K562 (cell line): ENCODE results near the gene PPIE. TPM values are rescaled to one million over a fixed set of nuclear protein-coding genes. Genes with fewer than 3 reads are reported as not detected.

Experiments
- ATAC-seq: fragments of 200-7000 bp; cut with Tn5 transposase; 3 replicates; pipeline ENCODE4 v1.9.1; 2020; ENCODE audit warnings: moderate library complexity
- BruUV-seq: library from RNA; stranded (reverse); fragments of 400-500 nt; replicated peaks from 2 replicates; lab custom pipeline; 2021; lab: Mats Ljungman, UMichigan
- CTCF ChIA-PET: fragments of 300-600 bp; formaldehyde crosslinking; extraction: SDS; loops from one replicate; lab custom pipeline; 2021; ENCODE audit warnings: low intra/inter-chr PET ratio; lab: Yijun Ruan, JAX
- POLR2A ChIA-PET: fragments of 300-600, 350-650 bp; sonication (Branson Sonifier 250); formaldehyde crosslinking; extraction: SDS; loops from one replicate; lab custom pipeline; 2021; ENCODE audit warnings: antibody characterized with exemption, inconsistent platforms; lab: Yijun Ruan, JAX
- DNase-seq, 4 experiments: peaks; one replicate each; pipeline versions ENCODE4 v3.0.0 to v3.0.0-alpha.2; 2011 to 2018; ENCODE audit warnings: low spot score in 3 of 4, mixed read lengths in 3 of 4; ENCODE audit errors: extremely low read depth in 1 of 4
- FAIRE-seq: peaks from 2 replicates; lab custom pipeline; 2011; peaks lifted over from hg19 to GRCh38; lab: Jason Lieb, UNC
- H2AFZ ChIP-seq: 2 replicates; pipeline ENCODE4 v1.6.0; 2011; ENCODE audit warnings: low read depth, low read length, control low read depth, inconsistent platforms
- H3K27ac ChIP-seq: fragments of 200-600 bp; 3 replicates; pipeline ENCODE4 v1.8.0; 2011; ENCODE audit warnings: low read depth, mild to moderate bottlenecking, control low read depth, inconsistent platforms, low read length, moderate library complexity, mixed read lengths; ENCODE audit errors: extremely low read depth
- H3K27me3 ChIP-seq, 2 experiments: fragments of 300-600 bp in 1 of 2; 2 replicates in 1 of 2; 3 replicates in 1 of 2; pipeline versions ENCODE4 v1.6.0 to v1.8.0; 2011; ENCODE audit warnings: inconsistent platforms in 2 of 2, low read length in 2 of 2, mild to moderate bottlenecking in 1 of 2, mixed read lengths in 1 of 2, moderate library complexity in 1 of 2; ENCODE audit not compliant: control insufficient read depth in 2 of 2, insufficient read depth in 2 of 2
- H3K36me3 ChIP-seq: fragments of 300-600 bp; 3 replicates; pipeline ENCODE4 v1.8.0; 2011; ENCODE audit warnings: mild to moderate bottlenecking, low read length, inconsistent platforms; ENCODE audit not compliant: control insufficient read depth, insufficient read depth
- H3K4me1 ChIP-seq, 2 experiments: fragments of 200-600 bp in 1 of 2; replicated peaks in 1 of 2; 2 replicates in 1 of 2; 3 replicates in 1 of 2; pipeline versions ENCODE4 v1.5.1 to v1.8.0; 2011; ENCODE audit warnings: inconsistent platforms in 2 of 2, low read length in 2 of 2, mild to moderate bottlenecking in 1 of 2, mixed read lengths in 1 of 2, moderate library complexity in 1 of 2; ENCODE audit not compliant: control insufficient read depth in 2 of 2, insufficient read depth in 2 of 2
- H3K4me2 ChIP-seq: 2 replicates; pipeline ENCODE4 v1.6.1; 2011; ENCODE audit warnings: low read length, control low read depth, inconsistent platforms, mixed read lengths; ENCODE audit not compliant: insufficient read depth
- H3K4me3 ChIP-seq: fragments of 200-600 bp; sonication (generic), shearing (Covaris generic); 2 replicates; pipeline ENCODE4 v1.5.1; 2016; ENCODE audit warnings: control low read depth, inconsistent platforms
- H3K79me2 ChIP-seq: fragments of 200-600 bp; 3 replicates; pipeline ENCODE4 v1.8.0; 2011; ENCODE audit warnings: low read length, inconsistent platforms; ENCODE audit not compliant: control insufficient read depth, insufficient read depth
- H3K9ac ChIP-seq, 2 experiments: 2 replicates each; pipeline versions ENCODE4 v1.6.0 to v1.6.1; 2011; ENCODE audit warnings: low read depth in 2 of 2, low read length in 2 of 2, control low read depth in 1 of 2, inconsistent platforms in 1 of 2, mild to moderate bottlenecking in 1 of 2, mixed read lengths in 1 of 2; ENCODE audit not compliant: insufficient read depth in 1 of 2
- H3K9me1 ChIP-seq: one replicate; pipeline ENCODE4 v1.6.0; 2011; ENCODE audit warnings: inconsistent platforms, mild to moderate bottlenecking, low read length, moderate library complexity; ENCODE audit not compliant: control insufficient read depth, insufficient read depth
- H3K9me3 ChIP-seq: replicated peaks from 2 replicates; pipeline ENCODE4 v1.5.1; 2011; ENCODE audit warnings: low read depth, low read length, inconsistent platforms; ENCODE audit not compliant: control insufficient read depth, insufficient read depth
- H4K20me1 ChIP-seq: replicated peaks from 2 replicates; pipeline ENCODE4 v1.6.1; 2011; ENCODE audit warnings: low read length, inconsistent platforms, mixed read lengths; ENCODE audit not compliant: control insufficient read depth, insufficient read depth
- ARID1B ChIP-seq: fragments of 450-650 bp; IDR thresholded peaks from 2 replicates; pipeline ENCODE4 v1.6.1; 2016; ENCODE audit warnings: antibody characterized with exemption, mild to moderate bottlenecking, inconsistent platforms
- FOSL1 ChIP-seq: fragments of 200-800 bp; sonication (Bioruptor generic); conservative IDR thresholded peaks from 2 replicates; pipeline ENCODE4 v1.6.1; 2016; ENCODE audit warnings: missing genetic modification characterization, missing compliant biosample characterization
- FOXO4 ChIP-seq: fragments of 450-650 bp; formaldehyde crosslinking; IDR thresholded peaks from 2 replicates; pipeline ENCODE4 v1.4.0; 2020; ENCODE audit warnings: mild to moderate bottlenecking, moderate library complexity
- RBFOX2 ChIP-seq: fragments of 200-400 bp; formaldehyde crosslinking; IDR thresholded peaks from 2 replicates; pipeline ENCODE4 v1.6.1; 2017; ENCODE audit warnings: low read depth, mild to moderate bottlenecking, low read length, moderate library complexity
- WGBS: fragments of 100-300 bp; shearing (Covaris generic); methylation state at CpG from one replicate; pipeline ENCODE4 v1.1.6; 2016; ENCODE audit warnings: low coverage, mixed read lengths; ENCODE audit not compliant: insufficient coverage; ENCODE audit errors: missing lambda C conversion rate; 5-methylcytosine and 5-hydroxymethylcytosine counted together
- in situ Hi-C: fragments of 300-500 bp; cut with MboI; formaldehyde crosslinking; loops from 4 replicates; pipeline ENCODE4 v1.15.0; 2018; ENCODE audit warnings: inconsistent platforms, mixed read lengths
- intact Hi-C: fragments of 100-400 bp; cut with micrococcal nuclease; formaldehyde crosslinking; loops from 2 replicates; pipeline ENCODE4 v1.14.2; 2022
- polyA plus RNA-seq, 8 experiments: library from polyadenylated mRNA; depleted of rRNA in 4 of 8; stranded (reverse) in 5 of 8; unstranded in 3 of 8; fragments of >200 nt; fragmentation: Nextera tagmentation in 2 of 8; fragmentation: Illumina TruSeq in 1 of 8; extraction: Ambion mirVana in 2 of 8; extraction: Trizol in 1 of 8; gene quantifications; 2 replicates each; pipeline versions ENCODE4 v1.2.1 to v1.2.3, GENCODE V29; 2011 to 2014; ENCODE audit warnings: inconsistent platforms in 1 of 8, missing spikeins in 1 of 8
- total RNA-seq, 7 experiments: library from RNA; depleted of rRNA in 6 of 7; stranded (reverse); fragments of >200 nt in 6 of 7; fragmentation: Illumina TruSeq in 2 of 7; extraction: Trizol in 2 of 7; gene quantifications; 2 replicates each; pipeline versions ENCODE4 v1.2.1 to v1.2.3, GENCODE V29; 2011 to 2021; ENCODE audit warnings: low replicate concordance in 1 of 7

PPIE gene
- total and polyA plus RNA-seq, 9 of the 15 experiments (the other 6 are each of a cell fraction or from before 2014, with no cell fraction given) = 75.4 to 444 (median 131) TPM

GRCh38 chr1:39737546-39738169, 1.0 kb upstream of the PPIE start (continued):
- TF ChIP-seq FOXO4 (no peak), FOSL1 (tag) (no peak)

- BruUV-seq = no TSS peak
- Histone ChIP-seq H3K4me2 (no peak overlapping the region), H3K9me1 (no peaks in the 10 kb centered on the region), H3K4me3 (no peak overlapping the region), H3K79me2 (peaks cover 8% of the 10 kb centered on the region; the same call in 2 of the 3 replicates), H3K27me3 (no peaks in the 10 kb centered on the region), H3K9me3 (no peaks in the 10 kb centered on the region), H4K20me1 (no peaks in the 10 kb centered on the region), H3K27ac (no peak overlapping the region), H3K9ac (no peak overlapping the region; a peak in 2 of 4 replicates), H3K36me3 (peaks cover 95% of the 10 kb centered on the region), H2AFZ (no peak overlapping the region), H3K4me1 (peaks cover 3% of the 10 kb centered on the region in 2 experiments; a peak in 2 of 5 replicates)
- TF ChIP-seq RBFOX2 (peak; percentile 35; the same call in 1 of the 2 replicates), ARID1B (no peak)
- 91% methylated on average over 16 of the region's 16 CpGs for WGBS
- no peak for DNase-seq
- CTCF ChIA-PET = no interaction called here
- no peak for FAIRE-seq
- no peak for ATAC-seq
- in situ Hi-C loops = no loop called here
- POLR2A ChIA-PET = interaction anchor here (1.0 to 1.5 kb wide), 2 partner anchors 10 kb away, joined by 3 to 5 read pairs; no protein-coding TSS in a partner anchor
- intact Hi-C loops = no loop called here
Measured at GRCh38 chr1:39745016-39745670, 6.5 kb downstream of the PPIE start.
